WTC11 (cell line): ENCODE results near the gene LYST. TPM values are rescaled to one million over a fixed set of nuclear protein-coding genes. Genes with fewer than 3 reads are reported as not detected.

Source experiments
- ATAC-seq: fragments of 200-7000 bp; cut with Tn5 transposase; 2 replicates; pipeline ENCODE4 v1.10.0; 2021; ENCODE audit warnings: mild to moderate bottlenecking, moderate library complexity
- CTCF ChIA-PET: fragments of 300-600 bp; sonication (Branson Sonifier 250); formaldehyde crosslinking; loops from one replicate; lab custom pipeline; 2021; ENCODE audit warnings: antibody characterized with exemption; lab: Charles Lee
- POLR2A ChIA-PET: fragments of 350-600 bp; sonication (Branson Sonifier 250); formaldehyde crosslinking; loops from one replicate; lab custom pipeline; 2021; ENCODE audit warnings: antibody characterized with exemption; lab: Charles Lee
- DNase-seq: peaks from one replicate; pipeline ENCODE4 v3.0.0; 2021; ENCODE audit warnings: low spot score
- H3K27ac Mint-ChIP-seq: 2 replicates; pipeline ENCODE4 v1.8.0; 2021; ENCODE audit warnings: mixed read lengths
- H3K27me3 Mint-ChIP-seq: 2 replicates; pipeline ENCODE4 v1.8.0; 2021; ENCODE audit warnings: low read depth, mild to moderate bottlenecking, moderate library complexity, mixed read lengths
- H3K36me3 Mint-ChIP-seq: 2 replicates; pipeline ENCODE4 v1.8.0; 2021; ENCODE audit warnings: mixed read lengths
- H3K4me1 Mint-ChIP-seq: 2 replicates; pipeline ENCODE4 v1.8.0; 2022; ENCODE audit warnings: mixed read lengths
- H3K4me3 Mint-ChIP-seq: 2 replicates; pipeline ENCODE4 v1.8.0; 2021; ENCODE audit warnings: mild to moderate bottlenecking, moderate library complexity, mixed read lengths
- H3K9me3 Mint-ChIP-seq: 2 replicates; pipeline ENCODE4 v1.8.0; 2021; ENCODE audit warnings: mixed read lengths
- AR ChIP-seq: fragments of 250-450 bp; sonication (Bioruptor Pico); IDR thresholded peaks from 2 replicates; pipeline ENCODE4 v1.9.0; 2021; ENCODE audit warnings: mild to moderate bottlenecking
- E2F1 ChIP-seq: sonication (generic); formaldehyde crosslinking; IDR thresholded peaks from 2 replicates; pipeline ENCODE4 v1.8.0; 2022; ENCODE audit warnings: mild to moderate bottlenecking, missing genetic modification reagents
- GTF2I ChIP-seq: fragments of 250-450 bp; sonication (Bioruptor Pico); conservative IDR thresholded peaks from 2 replicates; pipeline ENCODE4 v1.4.0; 2021; ENCODE audit warnings: mild to moderate bottlenecking
- HMGXB4 ChIP-seq: sonication (generic); formaldehyde crosslinking; IDR thresholded peaks from 2 replicates; pipeline ENCODE4 v1.8.1; 2023; ENCODE audit warnings: mild to moderate bottlenecking, moderate library complexity, missing genetic modification reagents
- JUN ChIP-seq: sonication (generic); formaldehyde crosslinking; IDR thresholded peaks from 2 replicates; pipeline ENCODE4 v1.8.0; 2023; ENCODE audit warnings: mild to moderate bottlenecking, missing genetic modification reagents
- NR1H2 ChIP-seq: sonication (generic); formaldehyde crosslinking; IDR thresholded peaks from 2 replicates; pipeline ENCODE4 v1.9.0; 2021; ENCODE audit warnings: mild to moderate bottlenecking, moderate library complexity, missing genetic modification reagents
- PREB ChIP-seq: sonication (generic); formaldehyde crosslinking; IDR thresholded peaks from 2 replicates; pipeline ENCODE4 v1.8.1; 2022; ENCODE audit warnings: mild to moderate bottlenecking, missing genetic modification reagents, moderate library complexity, borderline replicate concordance
- SMAD3 ChIP-seq: sonication (generic); formaldehyde crosslinking; IDR thresholded peaks from 2 replicates; pipeline ENCODE4 v1.8.0; 2022; ENCODE audit warnings: missing genetic modification reagents, mild to moderate bottlenecking, borderline replicate concordance
- TP53 ChIP-seq: sonication (generic); formaldehyde crosslinking; IDR thresholded peaks from 2 replicates; pipeline ENCODE4 v1.8.1; 2023; ENCODE audit warnings: mild to moderate bottlenecking, missing genetic modification reagents
- USF1 ChIP-seq: sonication (generic); formaldehyde crosslinking; IDR thresholded peaks from 2 replicates; pipeline ENCODE4 v1.8.0; 2022; ENCODE audit warnings: mild to moderate bottlenecking, missing genetic modification reagents
- USF2 ChIP-seq: sonication (generic); formaldehyde crosslinking; IDR thresholded peaks from 2 replicates; pipeline ENCODE4 v1.8.1; 2023; ENCODE audit warnings: mild to moderate bottlenecking, missing genetic modification reagents, moderate library complexity
- ZMAT4 ChIP-seq: fragments of 250-450 bp; sonication (Bioruptor Pico); IDR thresholded peaks from 2 replicates; pipeline ENCODE4 v1.9.0; 2021; ENCODE audit warnings: mild to moderate bottlenecking
- ZSCAN18 ChIP-seq: fragments of 250-450 bp; sonication (Bioruptor Pico); IDR thresholded peaks from 2 replicates; pipeline ENCODE4 v2.1.2; 2022; ENCODE audit warnings: mild to moderate bottlenecking, moderate library complexity
- total RNA-seq: library from RNA; stranded (reverse); gene quantifications from 3 replicates; pipeline ENCODE4 v1.2.3, GENCODE V29; 2021

The LYST gene
- total RNA-seq, 1 experiment from 2014 or later = 0.59 TPM

GRCh38 chr1:235902677-235903542 lies 36.2 kb upstream of the LYST start:
- no peaks in the 10 kb centered on the region for H3K9me3 Mint-ChIP-seq
- CTCF ChIA-PET = no interaction called here
- H3K27ac Mint-ChIP-seq = no peak overlapping the region
- no peaks in the 10 kb centered on the region for H3K27me3 Mint-ChIP-seq
- no peak for TF ChIP-seq GTF2I (CRISPR knock-in tag)
- no peak for TF ChIP-seq HMGXB4 (CRISPR knock-in tag)
- no peak for TF ChIP-seq USF2
- TF ChIP-seq TP53 (CRISPR knock-in tag) = no peak
- no peak for TF ChIP-seq JUN (CRISPR knock-in tag)
- TF ChIP-seq SMAD3 (CRISPR knock-in tag) = no peak
- no peak for TF ChIP-seq E2F1 (CRISPR knock-in tag)
- no peak for TF ChIP-seq USF1 (CRISPR knock-in tag)
- no peak for TF ChIP-seq ZMAT4
- no peak for TF ChIP-seq AR
- no peak for TF ChIP-seq PREB (CRISPR knock-in tag)
- no peak for TF ChIP-seq ZSCAN18
- no peak for TF ChIP-seq NR1H2 (CRISPR knock-in tag)
- H3K4me1 Mint-ChIP-seq = peaks cover 5% of the 10 kb centered on the region; the same call in 1 of the 2 replicates
- no peak for DNase-seq
- POLR2A ChIA-PET = no interaction called here
- H3K36me3 Mint-ChIP-seq = no peaks in the 10 kb centered on the region
- H3K4me3 Mint-ChIP-seq = no peak overlapping the region
- ATAC-seq = no peak
